Heart left ventricle (tissue), 13 donors: ENCODE measurements around the gene HBZ.

Experiments used
- CTCF ChIP-seq, 12 donors: fragments of 200-600 bp; sonication (generic) in 4 of 12; IDR thresholded peaks; one replicate each; pipeline versions ENCODE4 v1.5.0 to v1.8.0; 2018 to 2022; ENCODE audit warnings: antibody characterized with exemption in 12 of 12, mild to moderate bottlenecking in 5 of 12
- POLR2A ChIP-seq, 2 donors: fragments of 450-650 bp; IDR thresholded peaks; one replicate each; pipeline ENCODE4 v1.6.1; 2017; ENCODE audit warnings: antibody characterized with exemption in 2 of 2, mild to moderate bottlenecking in 2 of 2, moderate library complexity in 2 of 2
- donor health status: ischemic (EF 13 %, LVEDD 7.1; RV severe dilation, severe dysfunction).
- donor health status: DM: no; HTN: yes; CAD: no.
- donor health status: DM: no; HTN: no; CAD: no.
- donor health status: ischemic (EF 25% LVEDD 6.9; RV normal size, moderate dysfunction).
- donor health status: ischemic (EF 25% LVEDD 5.7; RV mildly dilated, moderate dysfunction).
- donor health status: ischemic (EF 35%, LVEDD 5.7; RV mildly dilated, moderate dysfunction).
- donor health status: nonischemic (EF 11% LVEDD 7.7; RV severe dilation, severe dysfunction).
- donor health status: DM: yes; HTN: yes; CAD: no.
- donor health status: PGD.
- donor health status: ischemic (EF 29% LVEDD 5.4; RV normal size, mild dysfunction).
- donor health status: nonischemic (EF 23%, LVEDD 6.1; RV moderate dilation, normal function).

DNA sequence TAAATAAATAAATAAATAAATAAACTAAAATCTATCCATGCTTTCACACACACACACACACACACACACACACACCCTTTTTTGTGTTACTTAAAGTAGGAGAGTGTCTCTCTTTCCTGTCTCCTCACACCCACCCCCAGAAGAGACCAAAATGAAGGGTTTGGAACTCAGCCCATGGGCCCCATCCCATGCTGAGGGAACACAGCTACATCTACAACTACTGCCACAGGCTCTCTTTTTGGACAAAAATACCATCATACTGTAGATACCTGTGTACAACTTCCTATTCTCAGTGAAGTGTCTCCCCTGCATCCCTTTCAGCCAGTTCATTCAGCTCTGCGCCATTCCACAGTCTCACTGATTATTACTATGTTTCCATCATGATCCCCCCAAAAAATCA, 18.3 kb downstream of the HBZ start:
- no peak for TF ChIP-seq CTCF (IDR thresholded peaks at IDR 0.05)
- no peak for TF ChIP-seq POLR2A (IDR thresholded peaks at IDR 0.05)
